ENCODE data around the gene SUGCT.

The SUGCT gene

GRCh38 chr7:40887099-40887498, 752.3 kb downstream of the SUGCT start:
- DNase-seq (ENCODE audit: low spot score) = peak; percentile 39
- no peak for FAIRE-seq

GRCh38 chr7:40888499-40888898, 753.7 kb downstream of the SUGCT start:
- FAIRE-seq (no peak), DNase-seq (ENCODE audit: low spot score) (no peak)

- FAIRE-seq = no peak
- DNase-seq (ENCODE audit: low spot score) = no peak
Measured at GRCh38 chr7:40889099-40889498, 754.3 kb downstream of the SUGCT start.

GRCh38 chr7:40889539-40889938, 754.7 kb downstream of the SUGCT start:
- no peak for FAIRE-seq

GRCh38 chr7:40890088-40890692, 755.4 kb downstream of the SUGCT start:
- peak; percentile 92 for FAIRE-seq
- DNase-seq (ENCODE audit: low spot score) = no peak

More at GRCh38 chr7:40889539-40889938, 754.7 kb downstream of the SUGCT start:
- DNase-seq (ENCODE audit: low spot score) = no peak

GRCh38 chr7:40891232-40891631, 756.4 kb downstream of the SUGCT start:
- no peak for FAIRE-seq

GRCh38 chr7:40899151-40899550, 764.3 kb downstream of the SUGCT start:
- FAIRE-seq (no peak), DNase-seq (ENCODE audit: low spot score) (no peak)

More at GRCh38 chr7:40891232-40891631, 756.4 kb downstream of the SUGCT start:
- DNase-seq (ENCODE audit: low spot score) = no peak

GRCh38 chr7:40899636-40900507, 765.1 kb downstream of the SUGCT start:
- DNase-seq (ENCODE audit: low spot score) = no peak
- no peak for FAIRE-seq

GRCh38 chr7:40903872-40904271, 769.1 kb downstream of the SUGCT start:
- FAIRE-seq (no peak), DNase-seq (ENCODE audit: low spot score) (no peak)

- FAIRE-seq = no peak
- no peak for DNase-seq (ENCODE audit: low spot score)
Measured at GRCh38 chr7:40907286-40907685, 772.5 kb downstream of the SUGCT start.

GRCh38 chr7:40909346-40909980, 774.7 kb downstream of the SUGCT start:
- FAIRE-seq = no peak
- DNase-seq (ENCODE audit: low spot score) = no peak

Measured in RCC 7860 (cell line).